HG02943 (cell line): ENCODE data around the gene MIER1.

Source experiments
- ATAC-seq: cut with Tn5 transposase; IDR thresholded peaks from one replicate; pipeline ENCODE4 v1.9.1; 2021; ENCODE audit warnings: mild to moderate bottlenecking, low read depth, moderate library complexity; ENCODE audit not compliant: unreplicated experiment

MIER1 gene

GRCh38 chr1:66996018-66996682 is 71.4 kb downstream of the MIER1 start:
- no peak for ATAC-seq

GRCh38 chr1:66998972-66999371 is 74.2 kb downstream of the MIER1 start:
- no peak for ATAC-seq

GRCh38 chr1:66999640-67000400 is 75.0 kb downstream of the MIER1 start:
- ATAC-seq = no peak

- ATAC-seq = no peak
Observed at GRCh38 chr1:67001682-67002425, 77.1 kb downstream of the MIER1 start.

- ATAC-seq = no peak
Observed at GRCh38 chr1:67004176-67004575, 79.4 kb downstream of the MIER1 start.

GRCh38 chr1:67005068-67005467 is 80.3 kb downstream of the MIER1 start:
- ATAC-seq = no peak

GRCh38 chr1:67009792-67010191 is 85.0 kb downstream of the MIER1 start:
- no peak for ATAC-seq

GRCh38 chr1:67013573-67013972 is 88.8 kb downstream of the MIER1 start:
- ATAC-seq = no peak

- ATAC-seq = no peak
Observed at GRCh38 chr1:67018574-67018973, 93.8 kb downstream of the MIER1 start.

GRCh38 chr1:67019121-67019520 is 94.3 kb downstream of the MIER1 start:
- ATAC-seq = no peak

- ATAC-seq = no peak
Observed at GRCh38 chr1:67019600-67020136, 94.9 kb downstream of the MIER1 start.

- no peak for ATAC-seq
Observed at GRCh38 chr1:67020304-67020703, 95.5 kb downstream of the MIER1 start.

GRCh38 chr1:67020765-67021164 is 96.0 kb downstream of the MIER1 start:
- ATAC-seq = no peak

- ATAC-seq = no peak
Observed at GRCh38 chr1:67029472-67029871, 104.7 kb downstream of the MIER1 start.

GRCh38 chr1:67031121-67031858 is 106.5 kb downstream of the MIER1 start:
- no peak for ATAC-seq

- no peak for ATAC-seq
Observed at GRCh38 chr1:67031859-67032247, 107.1 kb downstream of the MIER1 start.
